Epithelial cell of esophagus (primary cell): Measurements from ENCODE around the gene ANKIB1.

Source experiments
- DNase-seq: peaks from one replicate; pipeline ENCODE4 v3.0.0; 2010; ENCODE audit warnings: low read depth
- H3K4me3 ChIP-seq: 2 replicates; pipeline ENCODE4 v1.5.1; 2011; ENCODE audit warnings: mild to moderate bottlenecking, low read length, control low read depth
- CTCF ChIP-seq: IDR thresholded peaks from 2 replicates; pipeline ENCODE4 v1.5.1; 2011; ENCODE audit warnings: low read depth, mild to moderate bottlenecking, low read length, control low read depth, inconsistent platforms; ENCODE audit not compliant: insufficient read depth; ENCODE audit errors: missing control alignments

ANKIB1 gene

GRCh38 chr7:92266415-92267241, 20.9 kb downstream of the ANKIB1 start:
- peak; percentile 73 for DNase-seq
- no peak for TF ChIP-seq CTCF
- H3K4me3 ChIP-seq: no peak overlapping the region

GRCh38 chr7:92268921-92269320, 23.1 kb downstream of the ANKIB1 start:
- no peak for TF ChIP-seq CTCF
- H3K4me3 ChIP-seq: no peak overlapping the region
- peak; percentile 36 for DNase-seq

GRCh38 chr7:92275327-92275726, 29.6 kb downstream of the ANKIB1 start:
- TF ChIP-seq CTCF: no peak
- DNase-seq: no peak
- H3K4me3 ChIP-seq: no peak overlapping the region

- no peak for TF ChIP-seq CTCF
- DNase-seq: no peak
- no peak overlapping the region for H3K4me3 ChIP-seq
Measured at GRCh38 chr7:92276460-92276864, 30.7 kb downstream of the ANKIB1 start.

GRCh38 chr7:92279396-92280031, 33.7 kb downstream of the ANKIB1 start:
- H3K4me3 ChIP-seq: no peak overlapping the region
- no peak for TF ChIP-seq CTCF
- DNase-seq: no peak

- TF ChIP-seq CTCF: no peak
- no peak for DNase-seq
- no peak overlapping the region for H3K4me3 ChIP-seq
Measured at GRCh38 chr7:92281031-92281430, 35.3 kb downstream of the ANKIB1 start.
